ENCODE results near the gene RFT1. TPM values are rescaled to one million over a fixed set of nuclear protein-coding genes. Genes with fewer than 3 reads are reported as not detected.

The RFT1 gene
- total and polyA plus RNA-seq, 2 of the 13 experiments (the other 11 are each of a cell fraction or from before 2014, with no cell fraction given): 23.2 to 37.0 TPM

DNA sequence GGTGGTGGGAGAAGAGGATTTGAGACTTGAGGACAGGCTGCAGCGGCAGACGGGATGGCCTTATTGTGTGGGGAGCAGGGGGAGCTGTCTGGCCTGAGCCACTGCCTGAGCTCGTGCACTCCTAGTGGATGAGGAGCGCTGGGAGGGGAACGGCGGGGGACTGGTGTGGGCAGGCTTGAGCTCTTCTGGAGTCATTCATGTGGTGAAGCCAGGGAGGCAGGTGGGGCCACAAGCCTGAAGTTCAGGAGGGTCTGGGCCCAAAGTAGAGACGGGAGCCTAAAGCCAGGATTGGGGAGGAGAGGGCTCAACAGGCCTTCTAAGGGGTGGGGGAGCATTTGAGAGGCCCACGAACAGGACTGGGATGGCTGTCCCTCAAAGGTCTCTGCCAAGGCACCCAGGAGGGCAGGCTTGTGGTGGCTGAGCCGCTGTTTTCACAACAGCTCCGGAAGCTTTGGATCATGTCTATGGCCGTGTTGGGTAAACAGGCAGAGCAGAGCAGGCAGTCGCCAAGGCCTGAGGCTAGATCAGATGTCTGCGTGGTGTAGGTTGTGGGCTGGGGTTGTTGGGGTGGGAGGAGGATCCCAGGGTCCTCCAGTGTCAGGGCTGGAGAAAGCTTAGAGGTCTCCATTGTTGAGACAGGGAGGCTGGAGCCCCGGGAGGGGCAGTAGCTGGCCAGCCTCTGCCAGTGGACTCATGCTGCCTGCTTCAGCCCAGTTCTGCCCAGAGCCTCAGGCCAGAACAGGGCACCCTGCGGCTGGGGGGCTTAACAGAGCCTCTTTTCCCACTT lies 39.0 kb upstream of the RFT1 start (continued):
- TF ChIP-seq, protein P1, sequence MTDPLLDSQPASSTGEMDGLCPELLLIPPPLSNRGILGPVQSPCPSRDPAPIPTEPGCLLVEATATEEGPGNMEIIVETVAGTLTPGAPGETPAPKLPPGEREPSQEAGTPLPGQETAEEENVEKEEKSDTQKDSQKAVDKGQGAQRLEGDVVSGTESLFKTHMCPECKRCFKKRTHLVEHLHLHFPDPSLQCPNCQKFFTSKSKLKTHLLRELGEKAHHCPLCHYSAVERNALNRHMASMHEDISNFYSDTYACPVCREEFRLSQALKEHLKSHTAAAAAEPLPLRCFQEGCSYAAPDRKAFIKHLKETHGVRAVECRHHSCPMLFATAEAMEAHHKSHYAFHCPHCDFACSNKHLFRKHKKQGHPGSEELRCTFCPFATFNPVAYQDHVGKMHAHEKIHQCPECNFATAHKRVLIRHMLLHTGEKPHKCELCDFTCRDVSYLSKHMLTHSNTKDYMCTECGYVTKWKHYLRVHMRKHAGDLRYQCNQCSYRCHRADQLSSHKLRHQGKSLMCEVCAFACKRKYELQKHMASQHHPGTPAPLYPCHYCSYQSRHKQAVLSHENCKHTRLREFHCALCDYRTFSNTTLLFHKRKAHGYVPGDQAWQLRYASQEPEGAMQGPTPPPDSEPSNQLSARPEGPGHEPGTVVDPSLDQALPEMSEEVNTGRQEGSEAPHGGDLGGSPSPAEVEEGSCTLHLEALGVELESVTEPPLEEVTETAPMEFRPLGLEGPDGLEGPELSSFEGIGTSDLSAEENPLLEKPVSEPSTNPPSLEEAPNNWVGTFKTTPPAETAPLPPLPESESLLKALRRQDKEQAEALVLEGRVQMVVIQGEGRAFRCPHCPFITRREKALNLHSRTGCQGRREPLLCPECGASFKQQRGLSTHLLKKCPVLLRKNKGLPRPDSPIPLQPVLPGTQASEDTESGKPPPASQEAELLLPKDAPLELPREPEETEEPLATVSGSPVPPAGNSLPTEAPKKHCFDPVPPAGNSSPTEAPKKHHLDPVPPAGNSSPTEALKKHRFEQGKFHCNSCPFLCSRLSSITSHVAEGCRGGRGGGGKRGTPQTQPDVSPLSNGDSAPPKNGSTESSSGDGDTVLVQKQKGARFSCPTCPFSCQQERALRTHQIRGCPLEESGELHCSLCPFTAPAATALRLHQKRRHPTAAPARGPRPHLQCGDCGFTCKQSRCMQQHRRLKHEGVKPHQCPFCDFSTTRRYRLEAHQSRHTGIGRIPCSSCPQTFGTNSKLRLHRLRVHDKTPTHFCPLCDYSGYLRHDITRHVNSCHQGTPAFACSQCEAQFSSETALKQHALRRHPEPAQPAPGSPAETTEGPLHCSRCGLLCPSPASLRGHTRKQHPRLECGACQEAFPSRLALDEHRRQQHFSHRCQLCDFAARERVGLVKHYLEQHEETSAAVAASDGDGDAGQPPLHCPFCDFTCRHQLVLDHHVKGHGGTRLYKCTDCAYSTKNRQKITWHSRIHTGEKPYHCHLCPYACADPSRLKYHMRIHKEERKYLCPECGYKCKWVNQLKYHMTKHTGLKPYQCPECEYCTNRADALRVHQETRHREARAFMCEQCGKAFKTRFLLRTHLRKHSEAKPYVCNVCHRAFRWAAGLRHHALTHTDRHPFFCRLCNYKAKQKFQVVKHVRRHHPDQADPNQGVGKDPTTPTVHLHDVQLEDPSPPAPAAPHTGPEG (CRISPR knock-in tag; IDR thresholded peaks at IDR 0.05): 0 out of 2 replicates have a peak, but pooled peaks have one; percentile 36
- TF ChIP-seq ZNF343 (CRISPR knock-in tag; IDR thresholded peaks at IDR 0.05): no peak; the same call in 1 of the 2 replicates
- TF ChIP-seq, protein P2, sequence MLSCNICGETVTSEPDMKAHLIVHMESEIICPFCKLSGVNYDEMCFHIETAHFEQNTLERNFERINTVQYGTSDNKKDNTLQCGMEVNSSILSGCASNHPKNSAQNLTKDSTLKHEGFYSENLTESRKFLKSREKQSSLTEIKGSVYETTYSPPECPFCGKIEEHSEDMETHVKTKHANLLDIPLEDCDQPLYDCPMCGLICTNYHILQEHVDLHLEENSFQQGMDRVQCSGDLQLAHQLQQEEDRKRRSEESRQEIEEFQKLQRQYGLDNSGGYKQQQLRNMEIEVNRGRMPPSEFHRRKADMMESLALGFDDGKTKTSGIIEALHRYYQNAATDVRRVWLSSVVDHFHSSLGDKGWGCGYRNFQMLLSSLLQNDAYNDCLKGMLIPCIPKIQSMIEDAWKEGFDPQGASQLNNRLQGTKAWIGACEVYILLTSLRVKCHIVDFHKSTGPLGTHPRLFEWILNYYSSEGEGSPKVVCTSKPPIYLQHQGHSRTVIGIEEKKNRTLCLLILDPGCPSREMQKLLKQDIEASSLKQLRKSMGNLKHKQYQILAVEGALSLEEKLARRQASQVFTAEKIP (CRISPR knock-in tag; IDR thresholded peaks at IDR 0.05; ENCODE audit: borderline replicate concordance): no peak
- peak; percentile 94 for TF ChIP-seq ZNF335 (CRISPR knock-in tag; IDR thresholded peaks at IDR 0.05)
- TF ChIP-seq ATAD3A (CRISPR knock-in tag; IDR thresholded peaks at IDR 0.05): no peak
- TF ChIP-seq SAP130 (CRISPR knock-in tag; IDR thresholded peaks at IDR 0.05; ENCODE audit: low read depth): peak; percentile 63
- no peak for TF ChIP-seq TARDBP (CRISPR knock-in tag; IDR thresholded peaks at IDR 0.05)
- TF ChIP-seq, protein P3, sequence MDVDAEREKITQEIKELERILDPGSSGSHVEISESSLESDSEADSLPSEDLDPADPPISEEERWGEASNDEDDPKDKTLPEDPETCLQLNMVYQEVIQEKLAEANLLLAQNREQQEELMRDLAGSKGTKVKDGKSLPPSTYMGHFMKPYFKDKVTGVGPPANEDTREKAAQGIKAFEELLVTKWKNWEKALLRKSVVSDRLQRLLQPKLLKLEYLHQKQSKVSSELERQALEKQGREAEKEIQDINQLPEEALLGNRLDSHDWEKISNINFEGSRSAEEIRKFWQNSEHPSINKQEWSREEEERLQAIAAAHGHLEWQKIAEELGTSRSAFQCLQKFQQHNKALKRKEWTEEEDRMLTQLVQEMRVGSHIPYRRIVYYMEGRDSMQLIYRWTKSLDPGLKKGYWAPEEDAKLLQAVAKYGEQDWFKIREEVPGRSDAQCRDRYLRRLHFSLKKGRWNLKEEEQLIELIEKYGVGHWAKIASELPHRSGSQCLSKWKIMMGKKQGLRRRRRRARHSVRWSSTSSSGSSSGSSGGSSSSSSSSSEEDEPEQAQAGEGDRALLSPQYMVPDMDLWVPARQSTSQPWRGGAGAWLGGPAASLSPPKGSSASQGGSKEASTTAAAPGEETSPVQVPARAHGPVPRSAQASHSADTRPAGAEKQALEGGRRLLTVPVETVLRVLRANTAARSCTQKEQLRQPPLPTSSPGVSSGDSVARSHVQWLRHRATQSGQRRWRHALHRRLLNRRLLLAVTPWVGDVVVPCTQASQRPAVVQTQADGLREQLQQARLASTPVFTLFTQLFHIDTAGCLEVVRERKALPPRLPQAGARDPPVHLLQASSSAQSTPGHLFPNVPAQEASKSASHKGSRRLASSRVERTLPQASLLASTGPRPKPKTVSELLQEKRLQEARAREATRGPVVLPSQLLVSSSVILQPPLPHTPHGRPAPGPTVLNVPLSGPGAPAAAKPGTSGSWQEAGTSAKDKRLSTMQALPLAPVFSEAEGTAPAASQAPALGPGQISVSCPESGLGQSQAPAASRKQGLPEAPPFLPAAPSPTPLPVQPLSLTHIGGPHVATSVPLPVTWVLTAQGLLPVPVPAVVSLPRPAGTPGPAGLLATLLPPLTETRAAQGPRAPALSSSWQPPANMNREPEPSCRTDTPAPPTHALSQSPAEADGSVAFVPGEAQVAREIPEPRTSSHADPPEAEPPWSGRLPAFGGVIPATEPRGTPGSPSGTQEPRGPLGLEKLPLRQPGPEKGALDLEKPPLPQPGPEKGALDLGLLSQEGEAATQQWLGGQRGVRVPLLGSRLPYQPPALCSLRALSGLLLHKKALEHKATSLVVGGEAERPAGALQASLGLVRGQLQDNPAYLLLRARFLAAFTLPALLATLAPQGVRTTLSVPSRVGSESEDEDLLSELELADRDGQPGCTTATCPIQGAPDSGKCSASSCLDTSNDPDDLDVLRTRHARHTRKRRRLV (CRISPR knock-in tag; IDR thresholded peaks at IDR 0.05): no peak
- TF ChIP-seq, protein P4, sequence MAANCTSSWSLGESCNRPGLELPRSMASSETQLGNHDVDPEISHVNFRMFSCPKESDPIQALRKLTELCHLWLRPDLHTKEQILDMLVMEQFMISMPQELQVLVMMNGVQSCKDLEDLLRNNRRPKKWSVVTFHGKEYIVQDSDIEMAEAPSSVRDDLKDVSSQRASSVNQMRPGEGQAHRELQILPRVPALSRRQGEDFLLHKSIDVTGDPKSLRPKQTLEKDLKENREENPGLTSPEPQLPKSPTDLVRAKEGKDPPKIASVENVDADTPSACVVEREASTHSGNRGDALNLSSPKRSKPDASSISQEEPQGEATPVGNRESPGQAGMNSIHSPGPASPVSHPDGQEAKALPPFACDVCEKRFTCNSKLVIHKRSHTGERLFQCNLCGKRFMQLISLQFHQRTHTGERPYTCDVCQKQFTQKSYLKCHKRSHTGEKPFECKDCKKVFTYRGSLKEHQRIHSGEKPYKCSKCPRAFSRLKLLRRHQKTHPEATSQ (CRISPR knock-in tag; IDR thresholded peaks at IDR 0.05; ENCODE audit: borderline replicate concordance): no peak
- TF ChIP-seq ELF1 (CRISPR knock-in tag; IDR thresholded peaks at IDR 0.05): no peak
- TF ChIP-seq, protein P5, sequence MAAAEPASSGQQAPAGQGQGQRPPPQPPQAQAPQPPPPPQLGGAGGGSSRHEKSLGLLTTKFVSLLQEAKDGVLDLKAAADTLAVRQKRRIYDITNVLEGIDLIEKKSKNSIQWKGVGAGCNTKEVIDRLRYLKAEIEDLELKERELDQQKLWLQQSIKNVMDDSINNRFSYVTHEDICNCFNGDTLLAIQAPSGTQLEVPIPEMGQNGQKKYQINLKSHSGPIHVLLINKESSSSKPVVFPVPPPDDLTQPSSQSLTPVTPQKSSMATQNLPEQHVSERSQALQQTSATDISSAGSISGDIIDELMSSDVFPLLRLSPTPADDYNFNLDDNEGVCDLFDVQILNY (CRISPR knock-in tag; conservative IDR thresholded peaks at IDR 0.05): no peak
- no peak for TF ChIP-seq ZFP1 (CRISPR knock-in tag; IDR thresholded peaks at IDR 0.05)
